OCI-LY3 (cell line): ENCODE data around the gene ZMYND8.
"Not testable (repeated sequence)": the region's sequence is repeated elsewhere in the genome, so short reads cannot be mapped to it uniquely, and the experiment has no call there.

Source experiments
- H2AFZ ChIP-seq: fragments of 200-600, 300-600 bp; shearing (Covaris generic); 2 replicates; pipeline ENCODE4 v1.6.0; 2014; ENCODE audit warnings: antibody characterized with exemption, low read depth, low read length
- H3K27ac ChIP-seq: fragments of 200-600, 300-600 bp; sonication (generic); 2 replicates; pipeline ENCODE4 v1.5.1; 2014; ENCODE audit warnings: mild to moderate bottlenecking, low read length, moderate library complexity, mixed read lengths
- H3K27me3 ChIP-seq: fragments of 200-600, 300-600 bp; sonication (generic); 2 replicates; pipeline ENCODE4 v1.6.1; 2014; ENCODE audit warnings: low read depth, low read length, mixed read lengths
- H3K36me3 ChIP-seq: fragments of 200-600, 300-600 bp; sonication (generic); replicated peaks from 2 replicates; pipeline ENCODE3; 2014; ENCODE audit warnings: low read depth, low read length, mixed read lengths
- H3K4me1 ChIP-seq: fragments of 300-600, 200-600 bp; sonication (generic); 2 replicates; pipeline ENCODE4 v1.6.1; 2014; ENCODE audit warnings: low read length, mixed read lengths
- H3K4me2 ChIP-seq: fragments of 200-600, 300-600 bp; sonication (generic); 2 replicates; pipeline ENCODE4 v1.6.1; 2014; ENCODE audit warnings: low read length, mixed read lengths
- H3K4me3 ChIP-seq: fragments of 300-600, 200-600 bp; sonication (generic); 2 replicates; pipeline ENCODE4 v1.5.1; 2014; ENCODE audit warnings: antibody characterized with exemption, mild to moderate bottlenecking, low read length, moderate library complexity
- H3K79me2 ChIP-seq: fragments of 300-600, 200-600 bp; shearing (Covaris generic); 2 replicates; pipeline ENCODE4 v1.6.1; 2014; ENCODE audit warnings: mild to moderate bottlenecking, low read length, mixed read lengths
- H3K9ac ChIP-seq: fragments of 300-600, 200-600 bp; shearing (Covaris generic); 2 replicates; pipeline ENCODE4 v1.6.0; 2014; ENCODE audit warnings: mild to moderate bottlenecking, low read length, moderate library complexity
- H3K9me3 ChIP-seq: fragments of 200-600, 300-600 bp; shearing (Covaris generic); 2 replicates; pipeline ENCODE4 v1.6.1; 2014; ENCODE audit warnings: low read length, mixed read lengths; ENCODE audit not compliant: insufficient read depth
- H4K20me1 ChIP-seq: fragments of 200-600, 300-600 bp; sonication (generic); 2 replicates; pipeline ENCODE4 v1.6.1; 2016; ENCODE audit warnings: low read length, mixed read lengths; ENCODE audit not compliant: insufficient read depth
- EZH2phosphoT487 ChIP-seq: fragments of 200-600 bp; shearing (Covaris generic); IDR thresholded peaks from 2 replicates; pipeline ENCODE4 v1.6.1; 2018; ENCODE audit warnings: antibody characterized with exemption, mixed run types, low read depth
- TF ChIP-seq, protein P1 (sequence below): fragments of 200-600, 300-600 bp; sonication (generic); IDR thresholded peaks from 2 replicates; pipeline ENCODE4 v1.5.1; 2014; ENCODE audit warnings: antibody characterized with exemption, low read length, low read depth

ZMYND8 gene

DNA sequence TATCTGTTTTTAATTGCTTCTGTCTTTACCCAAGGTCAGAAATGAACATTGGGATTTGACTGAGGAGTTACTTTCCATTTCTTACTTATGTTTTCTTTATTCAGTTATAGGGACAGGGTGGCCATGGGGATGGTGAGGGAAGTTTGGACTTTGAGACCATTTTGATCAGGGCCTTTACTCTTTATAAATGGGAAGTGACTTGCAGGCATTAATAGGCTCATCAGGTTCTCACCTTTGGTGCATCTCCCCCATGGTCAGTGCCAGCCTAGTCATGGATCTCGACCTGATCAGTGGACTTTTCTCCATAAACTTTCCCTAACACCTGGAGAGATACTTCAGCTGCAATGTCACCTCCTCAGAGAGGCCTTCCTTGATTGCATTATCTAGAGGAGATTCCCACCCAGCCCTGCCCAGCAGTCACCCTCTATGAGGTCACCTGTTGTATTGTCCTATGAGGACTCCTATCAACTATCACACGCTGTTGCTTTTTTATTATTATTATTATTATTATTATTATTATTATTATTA, 16.8 kb upstream of the ZMYND8 start:
- no peaks in the 10 kb centered on the region for H4K20me1 ChIP-seq
- H3K4me3 ChIP-seq: no peak overlapping the region
- H3K27me3 ChIP-seq: no peaks in the 10 kb centered on the region
- TF ChIP-seq, protein P1, sequence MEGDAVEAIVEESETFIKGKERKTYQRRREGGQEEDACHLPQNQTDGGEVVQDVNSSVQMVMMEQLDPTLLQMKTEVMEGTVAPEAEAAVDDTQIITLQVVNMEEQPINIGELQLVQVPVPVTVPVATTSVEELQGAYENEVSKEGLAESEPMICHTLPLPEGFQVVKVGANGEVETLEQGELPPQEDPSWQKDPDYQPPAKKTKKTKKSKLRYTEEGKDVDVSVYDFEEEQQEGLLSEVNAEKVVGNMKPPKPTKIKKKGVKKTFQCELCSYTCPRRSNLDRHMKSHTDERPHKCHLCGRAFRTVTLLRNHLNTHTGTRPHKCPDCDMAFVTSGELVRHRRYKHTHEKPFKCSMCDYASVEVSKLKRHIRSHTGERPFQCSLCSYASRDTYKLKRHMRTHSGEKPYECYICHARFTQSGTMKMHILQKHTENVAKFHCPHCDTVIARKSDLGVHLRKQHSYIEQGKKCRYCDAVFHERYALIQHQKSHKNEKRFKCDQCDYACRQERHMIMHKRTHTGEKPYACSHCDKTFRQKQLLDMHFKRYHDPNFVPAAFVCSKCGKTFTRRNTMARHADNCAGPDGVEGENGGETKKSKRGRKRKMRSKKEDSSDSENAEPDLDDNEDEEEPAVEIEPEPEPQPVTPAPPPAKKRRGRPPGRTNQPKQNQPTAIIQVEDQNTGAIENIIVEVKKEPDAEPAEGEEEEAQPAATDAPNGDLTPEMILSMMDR: no peak
- no peaks in the 10 kb centered on the region for H3K36me3 ChIP-seq
- H3K4me2 ChIP-seq: no peak overlapping the region
- H2AFZ ChIP-seq: no peak overlapping the region
- no peaks in the 10 kb centered on the region for H3K79me2 ChIP-seq
- H3K4me1 ChIP-seq: 0 out of 2 replicates have a peak, but pooled peaks cover 4% of the 10 kb centered on the region
- H3K9me3 ChIP-seq: no peaks in the 10 kb centered on the region
- H3K9ac ChIP-seq: no peak overlapping the region
- no peak overlapping the region for H3K27ac ChIP-seq

DNA sequence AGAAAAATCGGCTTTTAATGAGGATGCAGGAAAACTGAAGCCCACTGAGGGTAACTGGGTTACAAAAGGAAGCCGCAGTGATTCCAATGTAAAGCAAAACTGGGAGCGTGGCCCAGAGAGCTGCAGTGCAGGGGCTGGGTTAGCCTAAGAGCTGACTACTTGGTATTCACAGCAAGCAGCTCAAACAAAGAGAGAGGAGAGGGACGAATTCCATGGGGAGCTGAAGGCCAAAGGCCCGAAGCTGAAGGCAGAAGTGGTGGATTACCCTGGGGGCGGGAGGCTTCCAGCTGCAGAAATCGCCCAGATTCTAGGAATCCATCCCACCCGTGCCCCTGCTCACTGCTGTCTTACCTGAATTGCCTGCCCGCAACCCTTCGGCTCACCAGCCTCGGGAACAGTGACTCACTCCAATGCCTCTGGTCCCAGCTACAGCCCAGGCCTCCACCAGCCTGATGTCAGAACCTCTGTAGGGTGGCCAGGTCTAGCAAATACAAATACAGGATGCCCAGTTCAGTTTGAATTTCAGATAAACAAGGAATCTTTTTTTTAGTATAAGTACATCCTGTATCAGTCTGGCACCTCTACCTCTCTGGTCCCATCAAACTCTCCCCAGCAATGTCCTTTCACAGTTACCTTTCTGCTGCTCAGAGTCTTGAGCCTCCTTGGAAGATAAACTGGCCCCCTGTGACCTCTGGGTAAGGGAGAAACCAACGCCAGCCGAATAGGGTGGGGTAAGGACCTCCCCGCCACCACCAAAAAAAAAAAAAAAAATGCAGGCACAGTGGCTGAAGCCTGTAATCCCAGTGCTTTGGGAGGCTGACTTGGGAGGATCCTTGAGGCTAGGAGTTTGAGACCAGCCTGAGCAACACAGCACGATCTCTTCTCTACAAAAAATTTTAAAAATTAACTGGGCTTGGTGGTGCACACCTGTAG, 14.6 kb upstream of the ZMYND8 start:
- Histone ChIP-seq H3K9me3 (no peaks in the 10 kb centered on the region), H3K9ac (no peak overlapping the region), H3K27ac (no peak overlapping the region), H3K36me3 (no peaks in the 10 kb centered on the region), H4K20me1 (no peaks in the 10 kb centered on the region), H3K4me3 (no peak overlapping the region), H3K27me3 (no peaks in the 10 kb centered on the region), H3K79me2 (no peaks in the 10 kb centered on the region), H3K4me2 (no peak overlapping the region), H2AFZ (no peak overlapping the region), H3K4me1 (no peaks in the 10 kb centered on the region)
- TF ChIP-seq, protein P1: no peak
- no peak for TF ChIP-seq EZH2phosphoT487

- Histone ChIP-seq H4K20me1 (no peaks in the 10 kb centered on the region), H3K27me3 (no peaks in the 10 kb centered on the region), H3K4me3 (no peak overlapping the region), H3K79me2 (no peaks in the 10 kb centered on the region), H3K27ac (no peak overlapping the region), H3K9ac (no peak overlapping the region), H3K4me2 (no peak overlapping the region), H3K9me3 (no peaks in the 10 kb centered on the region), H3K4me1 (no peaks in the 10 kb centered on the region), H3K36me3 (no peaks in the 10 kb centered on the region), H2AFZ (no peak overlapping the region)
- TF ChIP-seq, protein P1: no peak
- TF ChIP-seq EZH2phosphoT487: no peak
Measured at GRCh38 chr20:47370214-47370613, 13.7 kb upstream of the ZMYND8 start.

DNA sequence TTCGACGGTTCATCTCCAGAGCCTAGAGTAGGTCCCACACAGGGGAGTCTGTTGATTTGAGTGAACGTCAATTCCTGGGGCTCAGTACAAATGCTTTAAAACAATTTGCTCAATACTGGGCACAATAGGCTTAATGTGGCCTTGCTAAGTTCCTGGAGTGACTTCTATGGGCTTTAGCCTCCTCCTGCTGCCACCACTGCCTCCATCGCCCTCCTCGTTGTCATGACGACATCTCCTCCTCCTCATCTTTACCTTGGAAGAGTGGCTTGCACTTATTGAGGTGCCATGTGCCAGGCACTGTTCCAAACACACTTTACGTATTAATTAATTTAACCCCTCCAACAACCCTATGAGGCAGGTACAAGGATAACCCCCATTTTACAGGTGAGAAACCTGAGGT, 11.8 kb upstream of the ZMYND8 start:
- no peaks in the 10 kb centered on the region for H3K36me3 ChIP-seq
- H3K79me2 ChIP-seq: no peaks in the 10 kb centered on the region
- no peaks in the 10 kb centered on the region for H3K27me3 ChIP-seq
- H3K9me3 ChIP-seq: no peaks in the 10 kb centered on the region
- no peaks in the 10 kb centered on the region for H4K20me1 ChIP-seq
- H3K9ac ChIP-seq: no peak overlapping the region
- no peak overlapping the region for H3K4me2 ChIP-seq
- H3K4me1 ChIP-seq: no peaks in the 10 kb centered on the region
- TF ChIP-seq, protein P1: no peak
- no peak for TF ChIP-seq EZH2phosphoT487
- no peak overlapping the region for H3K27ac ChIP-seq
- H3K4me3 ChIP-seq: no peak overlapping the region
- no peak overlapping the region for H2AFZ ChIP-seq

GRCh38 chr20:47366301-47366700, 9.8 kb upstream of the ZMYND8 start:
- H3K4me3 ChIP-seq, H3K27ac ChIP-seq, H2AFZ ChIP-seq, H3K36me3 ChIP-seq, H3K9me3 ChIP-seq, H3K27me3 ChIP-seq, H3K4me2 ChIP-seq, H3K9ac ChIP-seq, H4K20me1 ChIP-seq, H3K79me2 ChIP-seq, H3K4me1 ChIP-seq: not testable (repeated sequence)
